Epithelial cell of esophagus (primary cell): ENCODE data around the gene TBX1.

Source experiments
- DNase-seq: peaks from one replicate; pipeline ENCODE4 v3.0.0; 2010; ENCODE audit warnings: low read depth
- H3K4me3 ChIP-seq: 2 replicates; pipeline ENCODE4 v1.5.1; 2011; ENCODE audit warnings: mild to moderate bottlenecking, low read length, control low read depth
- CTCF ChIP-seq: IDR thresholded peaks from 2 replicates; pipeline ENCODE4 v1.5.1; 2011; ENCODE audit warnings: low read depth, mild to moderate bottlenecking, low read length, control low read depth, inconsistent platforms; ENCODE audit not compliant: insufficient read depth; ENCODE audit errors: missing control alignments

TBX1 gene

GRCh38 chr22:19769393-19769715 is 8.8 kb downstream of the TBX1 start:
- no peak for TF ChIP-seq CTCF
- no peak for DNase-seq
- H3K4me3 ChIP-seq, result no peak overlapping the region

- DNase-seq, result no peak
- no peak for TF ChIP-seq CTCF
- no peak overlapping the region for H3K4me3 ChIP-seq
These were observed 10.0 kb downstream of the TBX1 start for GRCh38 chr22:19770349-19771220.

- no peak overlapping the region for H3K4me3 ChIP-seq
- no peak for TF ChIP-seq CTCF
- DNase-seq, result no peak
These were observed 11.8 kb downstream of the TBX1 start for GRCh38 chr22:19772422-19772672.

GRCh38 chr22:19772673-19773469 is 12.3 kb downstream of the TBX1 start:
- H3K4me3 ChIP-seq, result no peak overlapping the region
- TF ChIP-seq CTCF, result no peak
- no peak for DNase-seq

GRCh38 chr22:19773470-19774040 is 13.0 kb downstream of the TBX1 start:
- no peak for DNase-seq
- TF ChIP-seq CTCF, result no peak
- no peak overlapping the region for H3K4me3 ChIP-seq

- no peak for DNase-seq
- TF ChIP-seq CTCF, result no peak
- no peak overlapping the region for H3K4me3 ChIP-seq
These were observed 14.1 kb downstream of the TBX1 start for GRCh38 chr22:19774628-19775027.
